Epithelial cell of proximal tubule (primary cell): ENCODE measurements around the gene HAP1. TPM values are rescaled to one million over a fixed set of nuclear protein-coding genes. Genes with fewer than 3 reads are reported as not detected.

ENCODE experiments used
- DNase-seq: peaks from one replicate; pipeline ENCODE4 v3.0.0-alpha.2; 2011; ENCODE audit warnings: low read depth
- H3K4me3 ChIP-seq: 2 replicates; pipeline ENCODE4 v1.5.1; 2011; ENCODE audit warnings: low read depth, mild to moderate bottlenecking, low read length
- total RNA-seq: library from RNA; depleted of rRNA; stranded (reverse); fragments of >200 nt; gene quantifications from 2 replicates; pipeline ENCODE4 v1.2.3, GENCODE V29; 2015
- TF ChIP-seq, protein P1 (sequence below): conservative IDR thresholded peaks from 2 replicates; pipeline ENCODE4 v1.5.1; 2012; ENCODE audit warnings: low read depth, mild to moderate bottlenecking, low read length

HAP1 gene
- total RNA-seq, 1 donor from 2014 or later: 0.06 TPM

DNA sequence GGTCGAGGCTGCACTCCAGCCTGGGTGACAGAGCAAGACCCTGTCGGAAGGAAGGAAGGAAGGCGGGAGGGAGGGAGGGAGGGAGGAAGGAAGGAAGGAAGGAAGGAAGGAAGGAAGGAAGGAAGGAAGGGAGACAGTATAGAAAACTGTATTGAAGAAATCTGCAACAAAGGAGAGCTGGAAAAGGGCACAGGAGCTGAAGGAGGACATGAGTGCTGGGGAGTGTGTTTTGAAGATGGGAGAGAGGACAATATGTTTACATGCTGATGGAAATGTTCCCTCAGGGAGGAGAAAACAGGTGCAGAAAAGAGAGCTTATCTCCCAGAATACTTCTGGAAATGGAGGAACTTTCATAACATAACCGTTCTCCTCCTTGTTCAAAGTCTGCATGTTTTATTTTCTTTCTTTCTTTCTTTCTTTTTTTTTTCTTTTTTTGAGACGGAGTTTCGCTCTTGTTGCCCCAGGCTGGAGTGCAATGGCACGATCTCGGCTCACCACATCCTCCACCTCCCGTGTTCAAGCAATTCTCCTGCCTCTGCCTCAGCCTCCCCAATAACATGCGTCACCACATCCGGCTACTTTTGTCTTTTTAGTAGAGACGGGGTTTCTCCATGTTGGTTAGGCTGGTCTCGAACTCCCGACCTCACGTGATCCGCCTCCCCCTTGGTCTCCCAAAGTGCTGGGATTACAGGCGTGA lies 2.7 kb upstream of the HAP1 start:
- no peak for DNase-seq
- TF ChIP-seq, protein P1, sequence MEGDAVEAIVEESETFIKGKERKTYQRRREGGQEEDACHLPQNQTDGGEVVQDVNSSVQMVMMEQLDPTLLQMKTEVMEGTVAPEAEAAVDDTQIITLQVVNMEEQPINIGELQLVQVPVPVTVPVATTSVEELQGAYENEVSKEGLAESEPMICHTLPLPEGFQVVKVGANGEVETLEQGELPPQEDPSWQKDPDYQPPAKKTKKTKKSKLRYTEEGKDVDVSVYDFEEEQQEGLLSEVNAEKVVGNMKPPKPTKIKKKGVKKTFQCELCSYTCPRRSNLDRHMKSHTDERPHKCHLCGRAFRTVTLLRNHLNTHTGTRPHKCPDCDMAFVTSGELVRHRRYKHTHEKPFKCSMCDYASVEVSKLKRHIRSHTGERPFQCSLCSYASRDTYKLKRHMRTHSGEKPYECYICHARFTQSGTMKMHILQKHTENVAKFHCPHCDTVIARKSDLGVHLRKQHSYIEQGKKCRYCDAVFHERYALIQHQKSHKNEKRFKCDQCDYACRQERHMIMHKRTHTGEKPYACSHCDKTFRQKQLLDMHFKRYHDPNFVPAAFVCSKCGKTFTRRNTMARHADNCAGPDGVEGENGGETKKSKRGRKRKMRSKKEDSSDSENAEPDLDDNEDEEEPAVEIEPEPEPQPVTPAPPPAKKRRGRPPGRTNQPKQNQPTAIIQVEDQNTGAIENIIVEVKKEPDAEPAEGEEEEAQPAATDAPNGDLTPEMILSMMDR: no peak
- H3K4me3 ChIP-seq: no peak overlapping the region

DNA sequence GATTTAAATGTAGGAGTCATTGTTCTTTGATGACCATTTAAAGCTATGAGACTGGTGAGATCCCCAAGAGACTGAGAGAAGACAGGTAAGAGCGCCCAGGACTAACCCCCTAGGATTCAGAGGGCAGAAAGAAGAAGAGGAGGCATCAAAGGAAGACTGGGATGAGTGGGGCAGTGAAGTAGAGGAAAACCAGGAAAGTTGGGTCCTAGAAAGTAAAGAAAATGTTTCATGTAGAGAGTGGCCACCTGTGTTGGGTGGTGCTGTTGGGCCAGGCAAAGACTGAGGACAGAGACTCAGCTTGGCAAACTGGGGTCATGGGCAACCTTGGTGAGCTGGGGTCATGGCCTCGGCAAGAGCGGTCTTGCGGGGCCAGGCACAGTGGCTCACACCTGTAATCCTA lies 1.3 kb upstream of the HAP1 start:
- DNase-seq: no peak
- H3K4me3 ChIP-seq: no peak overlapping the region
- TF ChIP-seq, protein P1: no peak

DNA sequence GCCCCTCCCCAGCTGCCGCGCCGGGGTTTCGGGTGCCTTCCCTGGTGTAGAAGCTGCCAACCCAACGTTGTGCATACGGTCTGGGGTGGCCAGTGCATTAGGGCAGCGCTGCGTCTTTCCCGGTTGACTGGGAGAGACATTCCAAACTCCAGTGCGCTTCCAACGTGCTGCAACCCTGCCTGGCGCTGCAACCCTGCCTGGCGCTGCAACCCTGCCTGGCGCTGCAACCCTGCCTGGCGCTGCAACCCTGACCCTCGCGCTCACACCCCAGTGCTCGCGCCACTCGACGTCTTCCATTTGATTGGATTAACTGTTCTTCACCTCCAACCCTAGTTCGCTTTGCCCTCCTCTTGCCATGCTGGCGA lies 488 bp upstream of the HAP1 start:
- TF ChIP-seq, protein P1: no peak
- DNase-seq: no peak

DNA sequence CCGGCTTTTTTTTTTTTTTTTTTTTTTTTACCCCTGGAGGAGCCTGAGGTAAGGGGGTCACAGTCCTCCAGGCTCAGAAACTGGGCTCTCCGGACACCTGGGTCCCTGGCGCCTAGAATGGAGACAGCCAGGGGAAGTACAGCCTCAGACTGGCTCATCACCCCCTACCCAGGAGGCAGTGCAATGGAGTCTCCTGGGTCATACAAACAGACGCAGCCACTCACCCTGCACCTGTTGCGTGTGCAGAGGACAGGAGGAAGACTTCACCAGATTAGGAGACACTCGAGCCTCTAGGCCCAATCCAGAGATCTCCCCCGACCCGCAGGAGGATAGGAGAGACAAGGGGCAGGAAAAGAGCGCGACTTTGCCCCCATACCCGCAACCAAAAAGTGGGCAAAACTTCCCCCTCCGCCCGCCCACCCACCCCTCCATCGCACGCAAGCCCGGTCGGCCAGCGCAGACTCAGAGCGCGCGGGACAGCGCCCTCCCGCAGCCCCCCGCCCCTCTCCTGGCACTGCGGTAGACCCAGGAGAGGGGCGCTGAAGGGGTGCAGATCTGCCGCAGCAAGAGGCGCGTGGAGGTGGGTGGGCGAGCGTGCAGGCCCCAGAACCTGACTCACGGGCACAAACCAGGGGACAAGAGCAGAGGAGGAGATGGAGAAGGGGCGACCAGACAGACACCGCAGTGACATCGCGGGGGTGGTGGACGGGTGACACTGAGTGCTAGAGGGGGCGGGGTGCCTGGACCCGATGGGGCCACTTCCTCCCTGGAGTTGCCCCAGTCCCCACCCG lies 900 bp downstream of the HAP1 start:
- peak overlapping the region; percentile 55 for H3K4me3 ChIP-seq
- no peak for DNase-seq
- TF ChIP-seq, protein P1: no peak

More for the DNA sequence above, 488 bp upstream of the HAP1 start:
- H3K4me3 ChIP-seq: peak overlapping the region; percentile 55

DNA sequence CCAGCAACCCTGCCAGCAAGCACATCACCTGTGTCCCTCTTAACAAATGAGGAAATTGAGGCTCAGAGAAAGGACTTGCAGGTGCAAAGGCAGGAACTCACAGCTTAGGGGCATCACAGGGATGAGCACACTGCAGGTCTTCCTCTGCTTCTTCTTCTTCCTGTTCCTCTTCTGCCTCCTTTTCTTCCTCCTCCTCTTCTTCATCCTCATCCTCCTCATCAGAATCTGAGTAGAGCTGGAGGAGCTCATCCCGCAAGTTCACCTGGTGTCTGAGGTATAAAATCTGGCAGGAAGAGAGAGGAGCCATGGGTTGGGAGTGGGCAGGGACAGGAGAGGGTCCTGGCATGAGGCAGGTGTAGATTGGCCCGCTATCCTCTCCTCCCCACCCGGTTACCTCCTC lies 2.6 kb downstream of the HAP1 start:
- TF ChIP-seq, protein P1: no peak
- no peak overlapping the region for H3K4me3 ChIP-seq
- no peak for DNase-seq

DNA sequence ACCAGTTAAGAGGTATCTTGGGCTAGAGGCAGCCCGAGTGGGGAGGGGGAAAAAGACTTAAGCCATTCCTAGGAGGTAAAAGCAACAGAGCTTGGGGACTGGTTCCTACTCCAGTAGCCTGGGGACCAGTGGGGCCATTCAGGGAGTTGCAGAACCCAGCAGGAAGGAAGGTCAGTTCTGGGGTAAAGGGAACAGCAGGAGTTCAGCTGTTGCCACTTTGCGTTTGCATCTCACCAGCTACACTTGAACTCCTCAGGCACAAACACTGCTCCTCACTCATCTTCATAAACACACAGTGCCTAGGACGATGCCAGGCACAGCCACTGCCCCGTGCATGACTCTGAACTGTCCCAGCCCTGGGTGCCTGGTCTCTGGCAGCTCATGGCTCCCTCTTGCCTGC lies 4.0 kb downstream of the HAP1 start:
- no peak for DNase-seq
- TF ChIP-seq, protein P1: no peak
- no peak overlapping the region for H3K4me3 ChIP-seq
